NCI-H187 treated with DMSO at 0.1 percent for 48 hours (cell line): ENCODE results near the gene ACAD9.
"Not testable (repeated sequence)": the region's sequence is repeated elsewhere in the genome, so short reads cannot be mapped to it uniquely, and the experiment has no call there.

ENCODE experiments used
- DNase-seq: peaks from one replicate; lab custom pipeline; 2025; lab: John Stamatoyannopoulos, UW

The ACAD9 gene

GRCh38 chr3:128879125-128879969 is at the start of gene ACAD9:
ACAD9 (plus strand) TSS chr3:128879620; CDS start chr3:128879692, 72 bp downstream.
- peak; percentile 72 for DNase-seq

DNA sequence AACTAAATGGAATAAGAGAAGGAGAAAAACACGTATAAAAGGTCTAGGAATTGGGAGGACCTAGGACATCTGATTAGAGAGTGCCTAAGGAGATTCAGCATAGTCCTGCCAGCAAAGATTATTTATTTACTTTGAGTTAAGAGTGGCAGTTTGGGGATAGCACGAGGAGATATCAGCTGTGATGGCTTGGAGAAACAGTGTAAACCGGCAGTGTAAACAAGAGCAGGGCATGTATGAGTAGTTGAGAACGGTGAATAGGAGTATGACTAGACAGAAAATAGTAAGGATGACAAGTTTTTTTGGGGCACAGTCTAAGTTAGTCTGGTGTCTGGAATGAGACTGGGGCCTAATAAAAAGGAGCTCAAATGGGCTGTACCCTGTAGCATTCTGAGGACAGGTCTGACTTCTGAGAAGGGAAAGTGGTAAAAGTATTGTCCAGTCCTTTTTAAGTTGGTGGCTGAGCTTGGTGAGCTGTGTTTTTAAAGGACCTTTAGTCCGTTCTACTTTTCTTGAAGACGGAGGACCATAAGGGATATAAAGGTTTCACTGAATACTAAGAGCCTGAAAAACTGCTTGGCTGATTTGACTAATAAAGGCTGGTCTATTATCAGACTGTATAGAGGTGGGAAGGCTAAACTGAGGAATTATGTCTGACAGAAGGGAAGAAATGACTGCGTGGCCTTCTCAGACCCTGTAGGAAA is 49.3 kb upstream of the ACAD9 start:
- DNase-seq: not testable (repeated sequence)

GRCh38 chr3:128830762-128831161 is 48.7 kb upstream of the ACAD9 start:
- not testable (repeated sequence) for DNase-seq

- not testable (repeated sequence) for DNase-seq
Measured at GRCh38 chr3:128832979-128833378, 46.4 kb upstream of the ACAD9 start.

DNA sequence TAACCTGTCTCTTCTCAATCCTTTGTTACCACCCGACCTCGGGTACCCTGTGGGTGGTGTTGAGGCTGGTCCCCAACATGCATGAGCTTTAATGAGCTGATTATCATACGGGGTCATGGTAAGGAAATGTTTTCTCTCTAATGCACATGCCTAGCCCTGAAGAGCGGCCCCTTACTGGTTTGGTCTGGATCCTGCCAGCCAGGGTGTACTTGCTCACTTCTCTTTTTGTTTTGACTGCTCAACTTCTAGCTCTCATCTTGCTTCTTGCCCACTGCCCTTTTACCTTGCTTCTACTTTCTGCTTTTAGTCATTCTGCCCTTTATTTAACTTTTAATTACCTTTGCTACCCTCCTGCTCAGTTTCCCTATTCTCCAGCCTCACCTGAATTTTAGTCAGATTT is 44.3 kb upstream of the ACAD9 start:
- DNase-seq: no peak

- no peak for DNase-seq
Measured at GRCh38 chr3:128841926-128842920, 37.2 kb upstream of the ACAD9 start.

GRCh38 chr3:128844502-128844901 is 34.9 kb upstream of the ACAD9 start:
- no peak for DNase-seq

DNA sequence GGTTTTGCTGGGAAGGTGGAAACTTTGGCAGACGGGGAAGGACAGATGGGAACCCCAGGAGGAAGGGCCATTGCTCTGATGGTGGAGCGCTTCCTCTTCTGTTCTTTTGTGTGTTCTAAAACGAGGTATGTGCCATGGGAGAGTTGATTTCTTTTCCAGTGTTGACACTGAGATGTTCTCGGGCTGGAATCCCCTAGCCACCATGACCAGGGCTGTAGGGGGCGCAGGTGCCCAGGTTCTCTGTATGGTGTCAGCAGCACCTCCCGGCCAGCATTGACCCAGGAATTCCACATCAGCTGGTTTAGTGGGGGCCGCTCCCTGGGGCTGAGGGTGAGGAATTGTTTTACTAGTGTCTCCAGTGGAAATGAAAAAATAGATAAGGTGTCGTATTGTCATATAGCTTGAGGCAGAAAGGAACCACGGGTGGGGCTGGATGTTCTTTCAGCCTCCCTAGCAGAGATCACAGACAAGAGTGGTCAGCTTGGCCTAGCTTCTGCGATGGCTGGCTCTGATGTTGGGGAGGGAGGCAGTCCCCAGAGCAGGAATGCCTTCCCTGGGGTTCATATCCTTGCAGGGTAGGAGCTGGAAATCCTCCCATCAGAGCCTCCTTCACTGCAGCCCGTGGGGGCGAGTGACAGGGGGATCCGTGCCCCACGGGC is 34.2 kb upstream of the ACAD9 start:
- DNase-seq: no peak

DNA sequence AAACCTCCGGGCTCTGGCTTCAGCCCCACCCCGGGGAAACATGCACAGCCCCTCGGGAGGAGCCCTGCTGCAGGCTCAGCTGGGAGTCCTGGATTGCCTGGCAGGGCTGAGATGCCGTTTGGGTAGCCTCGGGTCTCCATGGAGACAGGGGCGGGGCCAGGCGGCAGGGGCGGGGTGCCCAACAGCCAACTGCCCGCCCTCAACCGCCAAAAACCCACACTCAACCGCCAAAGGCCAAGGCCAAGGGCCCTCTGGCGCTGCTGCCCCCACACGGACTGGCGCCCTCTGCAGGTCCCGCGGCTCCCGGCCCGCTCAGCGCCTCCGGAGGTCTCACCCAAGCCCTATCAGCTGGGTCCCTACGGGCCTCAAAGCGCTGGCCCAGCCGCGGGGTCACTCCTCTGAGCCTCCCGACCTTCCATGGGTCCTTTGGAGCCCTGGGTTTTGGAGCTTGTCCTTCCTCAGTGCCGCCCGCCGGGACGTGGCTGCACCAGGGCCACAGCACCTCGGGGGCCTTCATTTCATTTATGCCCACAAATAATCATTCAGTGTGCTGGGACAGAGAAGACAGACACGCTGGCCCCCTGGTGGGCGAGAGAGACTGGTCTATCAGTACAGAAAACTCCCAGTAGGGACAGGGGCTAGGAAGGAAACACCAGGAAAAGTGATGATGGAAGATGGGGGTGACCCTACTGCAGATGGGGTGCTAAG is 33.5 kb upstream of the ACAD9 start:
- peak; percentile 1 for DNase-seq

DNA sequence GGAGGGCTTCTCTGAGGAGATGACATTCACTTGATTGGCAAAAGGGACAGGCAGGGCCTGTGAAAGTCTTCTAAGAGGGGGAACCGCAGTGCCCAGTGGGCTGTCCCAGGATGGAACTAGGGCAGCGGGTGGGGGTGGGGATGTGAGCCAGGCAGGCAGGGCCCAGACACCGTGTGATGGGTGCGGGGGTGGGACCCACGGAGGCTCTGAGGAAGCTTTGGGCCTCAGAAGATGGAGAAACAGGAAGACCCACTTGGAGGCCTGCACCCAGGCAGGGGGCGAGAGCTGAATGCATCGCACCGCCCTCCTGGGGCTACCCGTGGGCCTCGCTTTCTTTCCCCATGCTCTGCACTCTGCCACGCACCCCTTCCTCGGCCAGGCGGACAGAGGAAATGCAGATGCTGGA is 32.9 kb upstream of the ACAD9 start:
- no peak for DNase-seq

DNA sequence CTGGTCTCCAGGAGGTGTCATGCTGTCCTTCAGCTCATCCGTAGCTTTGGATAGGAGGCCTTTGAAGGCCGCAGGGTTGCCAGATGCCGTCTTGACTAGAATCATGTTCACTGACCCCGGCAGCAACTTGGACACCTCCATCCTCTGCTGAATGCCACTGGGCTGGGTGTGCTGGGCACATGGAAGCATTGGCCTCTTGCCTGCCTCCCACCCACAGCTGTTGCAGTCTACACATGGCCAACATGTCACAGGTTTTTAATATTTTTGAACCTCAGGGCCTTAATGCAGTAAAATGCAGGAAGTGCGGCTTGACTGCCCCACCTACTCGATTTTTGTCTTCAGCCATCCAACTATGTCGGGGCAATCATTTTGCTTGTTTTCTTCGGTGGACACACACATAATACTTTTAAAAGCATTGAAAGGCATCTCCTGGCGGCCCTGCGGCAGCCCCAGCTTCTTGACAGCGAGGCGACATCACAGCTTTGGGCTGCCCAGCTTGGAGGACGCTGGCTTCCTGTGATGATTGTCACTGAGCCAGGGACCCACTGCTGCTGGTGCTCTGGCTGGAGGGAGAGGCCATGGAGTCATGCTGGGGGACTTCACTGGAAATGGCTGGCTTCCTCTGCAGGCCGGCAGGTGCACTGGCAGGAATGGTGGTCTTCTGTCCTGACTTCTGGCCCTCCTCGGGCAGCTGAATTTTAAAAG is 31.6 kb upstream of the ACAD9 start:
- no peak for DNase-seq

DNA sequence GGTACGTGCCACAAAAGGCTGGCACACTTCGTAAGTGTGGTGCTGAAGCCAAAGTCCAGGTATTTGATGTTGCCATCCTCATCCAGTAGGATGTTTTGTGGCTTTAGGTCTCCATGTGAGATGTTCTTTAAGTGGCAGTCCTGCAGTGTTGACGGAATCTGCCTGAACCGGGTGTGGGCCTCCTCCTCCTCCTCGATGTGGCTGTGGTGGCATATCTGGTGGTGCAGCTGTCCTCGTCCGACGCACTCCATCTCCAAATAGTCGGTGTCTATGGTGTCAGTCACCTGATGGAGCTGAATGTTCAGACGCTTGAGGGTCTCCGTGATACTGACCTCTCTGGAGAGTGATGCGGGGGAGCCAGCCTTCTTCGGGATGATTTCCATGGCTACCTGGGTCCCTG is 30.5 kb upstream of the ACAD9 start:
- no peak for DNase-seq

- no peak for DNase-seq
Measured at GRCh38 chr3:128849911-128850455, 29.4 kb upstream of the ACAD9 start.

GRCh38 chr3:128850544-128850943 is 28.9 kb upstream of the ACAD9 start:
- no peak for DNase-seq

DNA sequence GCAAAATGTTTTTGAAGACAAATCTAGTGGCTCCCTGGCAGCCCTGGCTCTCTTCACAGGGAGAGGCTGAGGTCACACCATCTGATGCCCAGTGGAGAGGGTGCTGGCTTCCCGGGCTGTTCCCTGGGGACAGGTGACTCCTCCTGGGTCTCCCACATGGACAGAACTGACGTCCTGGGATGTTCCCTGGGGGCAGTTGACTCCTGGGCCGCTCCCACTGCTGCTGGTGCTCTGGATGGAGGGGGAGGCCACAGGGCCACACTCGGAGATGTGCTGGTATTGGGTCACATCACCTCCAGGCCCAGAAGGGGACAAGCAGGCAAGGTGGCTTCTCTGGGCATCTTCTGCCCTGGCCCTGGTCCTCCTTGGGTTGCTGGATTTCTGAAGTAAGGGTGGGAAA is 27.8 kb upstream of the ACAD9 start:
- DNase-seq: no peak

DNA sequence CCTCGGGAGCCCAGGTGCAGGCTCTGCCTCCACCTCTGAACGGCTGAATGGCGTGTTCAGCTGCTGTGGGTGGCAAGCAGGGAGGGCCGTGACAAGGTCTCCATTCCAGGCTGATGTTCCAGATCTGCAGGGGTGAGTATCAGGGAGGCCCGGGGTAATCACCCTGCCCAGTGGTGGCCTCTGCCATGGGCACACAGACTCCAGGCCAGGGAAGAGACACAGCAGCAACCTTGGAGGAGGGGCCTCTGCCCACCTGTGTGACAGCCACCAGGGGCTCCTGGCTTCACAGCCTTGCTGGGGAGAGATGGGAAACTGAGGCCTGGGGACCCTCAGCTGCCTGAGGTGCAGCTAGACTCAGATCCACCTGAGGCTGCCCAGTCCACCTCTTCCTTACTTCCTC is 25.6 kb upstream of the ACAD9 start:
- no peak for DNase-seq

- DNase-seq: no peak
Measured at GRCh38 chr3:128854475-128854874, 24.9 kb upstream of the ACAD9 start.

DNA sequence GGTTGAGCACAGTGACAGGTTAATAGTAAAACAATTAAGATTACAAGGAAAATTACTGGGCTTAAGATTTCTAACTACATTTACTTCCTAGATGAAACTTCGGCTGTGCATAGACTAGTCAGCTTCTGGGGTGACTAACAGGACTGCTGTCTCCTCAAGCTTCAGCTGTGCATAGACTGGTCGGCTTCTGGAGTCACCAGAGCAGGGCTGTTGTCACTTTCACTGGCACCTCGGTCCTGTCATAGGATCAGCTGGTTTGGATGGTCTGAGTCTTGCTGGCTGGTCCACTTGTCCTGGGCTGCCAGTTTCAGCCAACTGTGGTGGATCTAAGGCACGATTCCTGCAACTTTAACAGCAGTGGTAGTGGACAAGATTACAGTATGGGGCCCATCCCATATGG is 23.9 kb upstream of the ACAD9 start:
- no peak for DNase-seq

- DNase-seq: no peak
Measured at GRCh38 chr3:128858167-128858566, 21.3 kb upstream of the ACAD9 start.

DNA sequence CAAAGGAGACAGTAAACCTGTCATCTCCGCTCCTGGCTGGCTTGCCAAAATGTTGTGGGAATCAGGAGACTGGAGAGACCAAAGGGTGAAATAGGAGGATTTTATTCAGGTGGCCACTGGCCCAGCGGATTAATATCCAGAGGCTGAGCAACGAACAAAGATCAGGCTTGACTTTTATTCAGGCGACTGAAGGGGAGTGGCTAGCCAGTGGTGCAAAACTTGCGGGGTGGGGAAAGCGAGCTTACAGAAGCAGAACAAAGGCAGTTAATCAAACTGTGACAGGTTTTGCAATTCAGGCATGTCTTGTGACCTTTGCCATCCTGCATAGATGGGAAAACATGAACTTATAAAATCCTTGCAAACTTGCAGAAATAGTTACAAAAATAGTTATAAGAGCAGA is 19.8 kb upstream of the ACAD9 start:
- no peak for DNase-seq
